Embryonic facial prominence (tissue), 1 donor: ENCODE results near the gene PRND.
"Not testable (repeated sequence)": the region's sequence is repeated elsewhere in the genome, so short reads cannot be mapped to it uniquely, and the experiment has no call there.

Experiments used
- DNase-seq: peaks from one replicate; pipeline ENCODE4 v3.0.0-alpha.2; 2016; ENCODE audit errors: extremely low spot score

PRND gene

DNA sequence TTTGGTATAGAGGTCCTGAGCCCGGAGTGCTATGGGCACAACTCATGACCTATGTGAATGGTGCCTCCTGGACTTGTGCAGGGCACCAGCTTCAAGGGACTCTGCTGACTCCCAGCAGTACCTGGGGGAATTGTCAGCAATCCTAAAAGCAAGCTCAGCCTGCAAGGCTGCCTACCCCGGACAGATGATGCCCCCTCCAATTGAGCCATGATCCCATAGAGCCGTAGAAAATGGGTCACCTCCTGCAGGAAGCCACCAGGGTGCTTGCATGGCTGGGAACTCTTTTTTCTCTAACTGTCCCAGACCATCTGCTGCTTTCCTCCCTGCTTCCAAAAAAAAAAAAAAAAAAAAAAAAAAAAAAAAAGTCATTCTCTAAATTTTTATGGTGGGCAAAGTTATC lies 12.9 kb upstream of the PRND start:
- DNase-seq, result no peak

DNA sequence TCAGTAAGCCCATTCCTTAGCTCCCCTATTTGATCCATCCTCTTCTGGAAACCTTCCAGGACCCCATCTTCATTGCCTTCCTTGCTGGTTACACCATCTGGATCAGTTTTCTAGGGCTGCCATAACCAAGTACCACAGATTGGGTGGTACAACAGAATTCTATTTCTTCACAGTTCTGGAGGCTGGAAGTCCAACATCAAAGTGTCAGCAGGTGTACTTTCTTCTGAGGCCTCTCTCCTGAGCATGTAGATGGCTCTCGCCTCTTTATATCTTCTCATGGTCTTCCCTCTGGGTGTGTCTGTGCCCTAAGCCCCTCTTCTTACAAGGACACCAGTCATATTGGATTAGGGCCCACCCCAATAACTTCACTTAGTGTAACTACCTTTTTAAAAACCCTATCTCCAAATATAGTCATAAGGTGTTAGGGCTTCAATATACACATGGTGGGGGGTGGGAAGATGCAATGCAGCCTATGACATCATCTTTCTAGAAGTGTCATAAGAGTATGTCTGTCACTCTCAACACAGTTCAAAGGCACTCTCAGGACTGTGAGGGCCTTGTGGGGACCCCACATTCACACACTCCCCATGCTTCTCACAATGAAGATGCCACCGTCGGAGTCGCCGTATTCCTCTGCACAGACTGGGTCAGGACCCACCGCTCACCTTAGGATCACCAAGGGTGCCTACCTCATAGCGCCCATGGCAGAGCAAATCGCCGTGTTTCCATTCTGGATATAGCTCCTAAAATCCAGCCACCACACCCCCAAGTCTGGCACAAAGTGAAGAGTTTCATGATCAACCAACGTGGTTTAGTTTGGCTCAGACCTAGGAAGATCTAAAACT lies 12.2 kb upstream of the PRND start:
- DNase-seq, result no peak

DNA sequence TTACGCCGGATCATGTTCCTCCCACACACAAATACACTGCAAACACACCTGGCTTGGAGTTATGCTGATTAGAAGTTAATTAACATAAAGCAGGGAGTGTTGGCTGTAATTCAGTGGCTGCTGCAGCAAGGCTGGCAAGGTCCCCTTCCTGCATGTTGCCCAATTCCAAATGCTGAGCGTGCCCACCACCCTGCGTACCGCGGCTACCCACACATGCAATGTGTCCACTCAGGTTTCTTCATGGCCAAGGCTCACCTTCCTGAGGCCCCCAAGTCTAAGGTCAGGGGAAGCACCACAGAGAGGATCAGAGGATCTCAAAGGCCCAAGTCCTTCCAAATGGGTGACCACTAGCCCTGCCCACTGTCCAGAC lies 11.6 kb upstream of the PRND start:
- DNase-seq, result no peak

DNA sequence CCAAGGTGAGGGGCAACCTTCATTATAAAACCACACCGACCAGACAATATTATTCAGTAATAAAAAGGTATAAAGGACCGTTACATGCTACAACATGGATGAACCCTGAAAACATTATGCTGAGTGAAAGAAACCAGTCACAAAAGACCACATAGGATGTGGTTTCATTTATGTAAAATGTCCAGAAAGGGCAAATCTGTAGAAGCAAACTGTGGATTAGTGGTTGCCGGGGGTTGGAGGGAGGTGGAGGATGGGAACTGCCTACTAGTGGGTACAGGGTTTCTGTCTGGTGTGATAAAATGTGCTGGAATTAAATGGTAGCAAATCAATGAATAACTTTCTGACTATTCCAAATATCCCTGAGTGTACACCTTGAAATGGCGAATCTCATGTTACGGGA lies 10.2 kb upstream of the PRND start:
- no peak for DNase-seq

DNA sequence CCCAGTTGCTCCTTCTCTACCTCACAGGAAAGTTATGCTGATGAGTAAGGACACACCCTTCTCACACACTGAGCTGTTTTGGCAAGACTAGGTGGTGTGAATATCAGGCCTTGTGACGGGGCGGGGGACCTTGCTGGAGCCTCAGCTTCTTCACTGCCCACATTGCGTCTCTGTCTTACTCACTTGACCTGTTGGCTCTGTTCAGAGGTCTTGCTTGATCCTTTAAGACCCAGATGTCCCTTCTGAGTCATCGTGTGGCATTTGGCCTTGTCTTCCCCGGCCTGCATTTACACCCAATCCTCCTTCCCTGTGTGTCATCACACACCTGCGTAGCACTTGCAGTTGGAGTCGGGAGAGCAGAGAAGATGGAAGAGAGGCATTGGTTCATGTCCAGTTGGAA lies 8.3 kb upstream of the PRND start:
- DNase-seq, result no peak

DNA sequence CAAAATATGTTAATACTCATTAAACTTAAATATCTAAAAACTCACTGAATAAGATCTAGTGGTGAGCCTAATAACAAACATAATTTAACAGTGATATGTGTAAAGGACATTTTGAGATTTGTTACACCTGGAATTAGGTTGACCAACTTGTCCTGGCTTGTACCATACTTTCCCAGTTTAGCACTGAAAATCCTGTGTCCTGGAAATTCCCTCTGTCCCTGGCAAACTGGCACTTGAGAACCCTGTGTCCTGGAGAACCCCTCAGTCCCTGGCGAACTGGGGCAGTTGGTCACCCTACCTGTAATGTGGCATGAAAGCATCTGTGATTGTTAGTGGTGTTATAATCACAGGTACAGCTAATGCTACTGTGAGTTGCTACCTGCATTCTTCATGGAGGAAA lies 6.9 kb upstream of the PRND start:
- no peak for DNase-seq

DNA sequence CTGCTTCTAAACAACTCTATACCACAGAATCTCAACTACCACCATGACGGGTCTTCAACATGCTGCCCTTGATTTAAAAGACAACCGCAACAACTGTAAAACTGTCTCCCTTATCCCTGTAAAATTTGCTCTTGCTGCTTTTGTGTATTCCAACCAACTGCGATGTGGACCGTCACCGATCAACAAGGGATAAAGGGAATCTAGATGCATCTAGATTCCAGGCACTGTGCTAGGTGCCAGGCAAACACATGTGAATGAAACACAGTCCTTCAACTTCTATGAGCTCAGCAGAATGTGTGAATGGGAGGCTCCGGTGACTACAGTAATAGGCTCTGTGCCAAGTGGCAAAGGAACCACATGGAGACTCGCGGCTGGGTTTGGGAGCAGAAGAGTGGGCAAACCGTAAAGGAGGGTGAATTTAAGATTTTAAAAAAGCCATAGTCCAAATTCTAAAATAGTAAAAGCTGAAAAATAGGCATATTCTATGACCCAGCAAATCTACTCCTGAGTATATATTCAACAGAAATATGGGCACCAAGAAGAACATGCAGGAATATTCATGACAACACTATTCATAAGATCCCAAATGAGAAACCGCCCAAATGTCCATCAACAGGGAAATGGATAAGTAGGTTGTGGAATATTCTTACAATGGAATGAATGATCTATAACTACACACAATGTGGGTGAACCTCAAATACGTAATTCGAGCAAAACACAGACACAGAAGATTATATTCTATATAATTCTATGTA lies 3.7 kb upstream of the PRND start:
- DNase-seq, result no peak

DNA sequence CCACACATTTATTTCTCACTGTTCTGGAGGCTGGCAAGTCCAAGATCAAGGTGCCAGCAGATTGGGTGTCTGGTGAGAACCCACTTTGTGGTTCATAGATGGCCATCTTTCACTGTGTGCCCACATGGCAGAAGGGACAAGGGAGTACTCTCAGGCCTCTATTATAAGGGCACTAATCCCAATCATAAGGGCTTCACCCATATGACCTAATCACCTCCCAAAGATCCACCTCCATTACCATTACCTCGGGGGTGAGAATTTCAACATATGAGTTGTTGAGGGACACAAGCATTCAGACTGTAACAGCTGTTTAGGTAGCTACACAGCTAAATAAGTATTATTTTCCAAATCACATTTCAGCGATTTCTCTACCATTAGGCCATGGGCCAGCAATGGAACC lies 2.5 kb upstream of the PRND start:
- DNase-seq, result no peak

DNA sequence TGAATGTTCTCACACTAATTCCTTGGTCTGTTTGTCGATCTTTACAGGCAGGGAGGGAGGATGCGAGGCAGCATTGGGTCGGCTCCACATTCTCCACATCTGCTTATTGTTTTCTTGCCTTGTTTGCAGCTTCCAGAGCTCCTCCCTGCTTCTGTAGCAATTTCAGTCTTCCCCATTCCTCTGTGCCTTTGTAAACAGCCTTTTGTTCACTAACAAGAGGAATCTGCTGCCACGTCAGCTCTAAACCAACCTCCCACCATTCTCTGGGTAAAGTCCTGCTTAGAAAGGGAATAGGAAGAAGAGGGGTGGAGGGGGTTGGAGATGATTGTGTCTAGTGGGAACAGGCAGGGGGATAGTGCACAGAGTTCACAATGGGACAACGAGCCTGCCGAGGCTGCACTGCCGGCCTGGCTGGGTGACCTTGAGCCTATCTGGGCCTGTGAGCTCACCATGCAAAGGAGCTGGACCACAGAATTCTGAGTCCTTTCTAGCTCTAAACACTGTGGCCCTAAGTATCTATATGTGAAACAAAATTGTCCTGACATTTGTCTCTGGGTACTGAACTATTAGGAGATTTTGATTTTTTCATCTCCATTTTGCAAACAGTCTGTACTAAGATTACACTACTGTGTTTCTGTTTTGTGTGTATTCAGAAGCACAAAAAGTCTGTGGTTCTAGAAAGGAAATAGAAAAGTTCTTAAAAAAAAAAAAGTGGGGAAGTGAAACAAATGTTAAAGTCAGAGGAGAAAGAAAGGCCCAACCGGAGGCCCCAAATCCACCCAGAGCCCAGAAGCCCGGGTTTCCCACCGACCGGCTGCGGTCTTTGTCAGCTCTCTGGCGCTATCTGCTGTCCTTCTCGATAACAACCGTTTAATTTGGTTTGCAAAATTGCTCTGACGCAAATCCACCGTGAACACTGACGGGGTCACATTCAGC lies 1.4 kb upstream of the PRND start:
- peak; percentile 52 for DNase-seq

DNA sequence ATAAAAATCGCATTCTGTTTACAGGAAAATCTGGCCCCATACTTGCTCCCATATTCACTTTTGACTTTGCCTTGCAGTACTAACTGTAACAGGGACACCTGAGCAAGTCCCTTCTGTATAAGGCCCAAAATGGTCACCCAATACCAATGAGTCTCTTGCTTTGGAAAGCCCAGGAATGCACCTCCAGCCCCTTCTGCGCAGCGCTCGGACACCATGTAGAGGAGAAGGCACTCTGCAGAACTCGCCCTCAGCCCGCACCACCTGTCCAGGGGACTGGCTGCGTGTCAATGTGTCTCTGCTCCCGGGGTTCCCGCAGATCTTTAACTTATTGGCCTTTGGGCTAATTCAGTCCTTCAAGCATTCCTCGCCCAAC lies 746 bp upstream of the PRND start:
- DNase-seq, result no peak

DNA sequence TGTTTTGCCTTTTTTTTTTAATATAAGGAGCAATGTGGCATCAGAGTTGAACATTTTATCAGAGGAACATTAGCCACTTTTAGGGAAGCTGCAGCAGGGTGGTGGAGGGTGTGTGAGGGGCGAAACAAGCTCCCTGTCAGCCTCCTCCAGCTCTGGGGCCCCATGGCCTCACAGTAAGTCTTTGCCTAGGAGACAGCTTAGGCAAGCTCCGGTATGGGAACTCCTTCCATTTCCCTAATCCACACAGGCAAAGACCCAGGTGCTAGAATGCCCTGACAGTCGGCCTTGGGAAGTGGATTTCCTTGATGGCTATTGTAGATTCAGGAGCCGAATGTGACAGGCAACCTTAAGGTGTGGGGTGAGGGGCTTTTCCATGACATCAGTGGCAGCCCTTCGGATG lies 862 bp downstream of the PRND start:
- DNase-seq, result no peak

DNA sequence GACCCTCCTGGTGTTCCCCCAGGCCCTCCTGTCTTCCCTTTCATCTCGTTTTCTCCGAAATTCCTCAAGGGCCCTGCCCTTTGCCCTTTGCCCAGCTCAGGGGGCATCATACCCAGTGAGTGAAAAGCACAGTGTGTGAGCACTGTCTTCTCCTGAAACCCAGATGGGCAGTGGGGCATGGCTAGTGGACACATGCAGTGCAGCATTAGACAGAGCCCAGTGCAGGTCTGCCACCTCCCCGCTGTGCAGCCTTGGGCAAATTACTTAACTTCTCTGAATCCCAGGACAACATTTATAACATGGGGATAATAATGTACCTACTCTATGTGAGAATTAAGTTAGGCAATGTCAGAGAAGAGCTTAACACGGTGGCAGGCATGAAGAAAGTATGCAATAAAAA lies 1.3 kb downstream of the PRND start:
- no peak for DNase-seq

DNA sequence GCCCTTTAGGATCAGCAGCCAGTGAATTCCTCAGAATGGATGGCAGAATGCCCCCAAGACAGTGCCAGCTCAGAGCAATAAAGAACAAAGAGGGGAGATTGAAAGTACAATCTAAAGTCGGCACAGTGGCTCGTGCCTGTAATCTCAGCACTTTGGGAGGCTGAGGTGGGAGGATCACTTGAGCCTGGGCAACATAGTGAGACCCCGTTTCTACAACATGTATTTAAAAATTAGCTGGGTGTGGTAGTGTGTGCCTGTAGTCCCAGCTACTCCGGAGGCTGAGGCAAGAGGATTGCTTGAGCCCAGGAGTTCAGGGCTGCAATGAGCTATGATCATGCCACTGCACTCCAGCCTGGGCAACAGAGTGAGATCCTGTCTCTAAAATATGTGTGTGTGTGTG lies 1.8 kb downstream of the PRND start:
- not testable (repeated sequence) for DNase-seq

DNA sequence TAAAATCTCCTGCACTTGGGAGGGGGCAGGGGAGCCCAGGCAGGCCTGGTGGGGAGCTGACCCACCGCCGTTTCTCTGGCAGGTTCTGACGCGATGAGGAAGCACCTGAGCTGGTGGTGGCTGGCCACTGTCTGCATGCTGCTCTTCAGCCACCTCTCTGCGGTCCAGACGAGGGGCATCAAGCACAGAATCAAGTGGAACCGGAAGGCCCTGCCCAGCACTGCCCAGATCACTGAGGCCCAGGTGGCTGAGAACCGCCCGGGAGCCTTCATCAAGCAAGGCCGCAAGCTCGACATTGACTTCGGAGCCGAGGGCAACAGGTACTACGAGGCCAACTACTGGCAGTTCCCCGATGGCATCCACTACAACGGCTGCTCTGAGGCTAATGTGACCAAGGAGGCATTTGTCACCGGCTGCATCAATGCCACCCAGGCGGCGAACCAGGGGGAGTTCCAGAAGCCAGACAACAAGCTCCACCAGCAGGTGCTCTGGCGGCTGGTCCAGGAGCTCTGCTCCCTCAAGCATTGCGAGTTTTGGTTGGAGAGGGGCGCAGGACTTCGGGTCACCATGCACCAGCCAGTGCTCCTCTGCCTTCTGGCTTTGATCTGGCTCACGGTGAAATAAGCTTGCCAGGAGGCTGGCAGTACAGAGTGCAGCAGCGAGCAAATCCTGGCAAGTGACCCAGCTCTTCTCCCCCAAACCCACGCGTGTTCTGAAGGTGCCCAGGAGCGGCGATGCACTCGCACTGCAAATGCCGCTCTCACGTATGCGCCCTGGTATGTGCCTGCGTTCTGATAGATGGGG lies 3.0 kb downstream of the PRND start:
- DNase-seq, result no peak

DNA sequence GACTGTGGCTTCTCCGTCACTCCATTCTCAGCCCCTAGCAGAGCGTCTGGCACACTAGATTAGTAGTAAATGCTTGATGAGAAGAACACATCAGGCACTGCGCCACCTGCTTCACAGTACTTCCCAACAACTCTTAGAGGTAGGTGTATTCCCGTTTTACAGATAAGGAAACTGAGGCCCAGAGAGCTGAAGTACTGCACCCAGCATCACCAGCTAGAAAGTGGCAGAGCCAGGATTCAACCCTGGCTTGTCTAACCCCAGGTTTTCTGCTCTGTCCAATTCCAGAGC lies 3.5 kb downstream of the PRND start:
- DNase-seq, result no peak

DNA sequence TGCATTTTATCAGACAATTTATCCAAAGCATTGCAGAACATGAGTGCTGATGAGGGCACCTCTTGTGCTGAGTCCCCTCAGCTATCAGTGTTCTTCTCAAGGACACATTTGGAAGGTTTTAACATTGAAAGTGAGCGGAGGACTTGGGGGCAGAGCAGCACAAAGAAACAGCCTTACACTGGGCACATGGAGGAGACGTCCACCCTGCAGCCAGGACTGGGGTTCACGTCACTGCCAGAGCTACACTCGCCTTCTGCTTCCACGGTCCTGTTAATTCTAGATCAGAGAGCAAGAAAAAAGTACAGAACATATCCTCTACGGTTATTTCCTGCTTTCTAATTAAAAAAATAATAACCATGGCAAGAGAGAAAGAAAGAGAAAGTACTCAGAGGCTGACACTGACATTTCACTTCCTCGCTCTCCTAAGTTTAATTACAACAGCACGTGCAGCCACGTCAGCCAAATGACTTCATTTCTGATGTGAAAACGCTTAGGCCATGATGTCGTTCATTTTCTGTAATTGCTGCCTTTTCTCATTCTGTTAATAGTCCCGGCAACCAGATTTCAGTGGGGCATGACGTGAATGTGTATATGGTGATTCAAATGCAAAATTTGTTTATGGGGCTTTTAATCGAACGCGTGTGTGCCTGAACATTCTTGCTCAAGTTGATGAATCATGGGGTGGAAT lies 5.1 kb downstream of the PRND start:
- DNase-seq, result no peak

DNA sequence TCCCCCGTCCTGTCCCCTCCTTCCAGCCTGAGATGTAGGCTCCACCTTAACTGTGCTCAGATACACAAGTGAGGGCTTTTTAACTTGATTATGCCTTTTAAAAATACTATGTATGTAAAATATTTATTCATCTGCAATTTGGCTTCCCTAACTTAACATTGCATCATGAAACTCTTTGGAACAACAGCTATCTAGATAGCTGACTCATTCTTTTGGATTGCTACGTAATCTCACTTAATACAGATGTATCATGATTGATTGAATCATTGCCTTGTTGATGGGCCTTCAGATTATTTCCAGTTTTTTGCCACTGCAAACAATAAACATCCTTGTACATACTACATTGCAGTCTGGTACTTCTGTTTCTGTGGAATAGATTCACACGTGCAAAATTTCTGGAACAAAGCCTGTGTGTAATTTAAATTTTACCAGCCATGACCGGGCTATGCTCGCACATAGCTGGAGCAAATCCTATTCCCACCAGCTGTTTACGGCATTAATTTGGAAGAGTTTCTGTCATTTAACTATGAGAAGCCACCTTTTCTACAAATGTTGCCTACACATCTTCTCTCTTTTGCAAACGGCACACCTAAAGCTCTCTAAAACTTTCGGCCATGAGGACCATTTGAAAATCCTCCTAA lies 6.5 kb downstream of the PRND start:
- DNase-seq, result no peak

DNA sequence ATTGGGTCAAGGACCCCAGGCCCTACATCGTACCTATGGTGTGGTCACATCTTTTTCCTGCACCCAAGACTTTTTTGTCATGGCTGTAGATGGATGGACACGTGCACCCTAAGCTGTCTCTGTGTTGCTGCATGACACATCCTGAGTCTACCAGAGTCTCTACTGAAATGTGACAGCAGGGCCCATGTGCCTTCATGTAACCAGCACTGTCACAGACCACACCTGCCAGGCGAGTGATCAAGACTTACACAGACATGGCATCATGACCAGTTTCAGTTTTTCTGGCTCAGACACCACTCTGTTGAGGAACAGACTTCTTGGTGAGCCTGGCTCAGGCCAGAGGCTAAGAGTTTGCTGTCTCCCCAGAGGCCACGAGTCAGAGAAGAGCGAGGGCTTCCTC lies 7.6 kb downstream of the PRND start:
- no peak for DNase-seq

DNA sequence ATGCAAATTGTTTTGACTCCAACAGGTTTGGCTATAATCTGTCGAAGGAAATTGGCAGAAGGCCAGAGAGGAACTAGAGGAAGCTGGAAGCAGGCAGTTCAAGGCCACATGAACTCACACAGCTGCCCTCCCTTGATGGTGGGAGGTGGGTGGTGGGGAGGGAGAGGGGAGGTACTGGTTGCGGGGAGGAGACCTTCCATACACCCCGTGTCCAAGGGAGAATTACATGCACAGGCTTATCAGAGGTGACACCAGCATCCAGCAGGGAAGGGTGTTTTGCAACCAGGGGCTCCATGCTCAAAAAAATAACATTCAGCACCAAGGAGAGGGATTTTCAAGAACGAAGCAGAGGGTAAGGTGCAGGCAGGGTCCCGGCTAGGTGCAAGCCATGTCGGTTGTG lies 9.1 kb downstream of the PRND start:
- DNase-seq, result no peak

DNA sequence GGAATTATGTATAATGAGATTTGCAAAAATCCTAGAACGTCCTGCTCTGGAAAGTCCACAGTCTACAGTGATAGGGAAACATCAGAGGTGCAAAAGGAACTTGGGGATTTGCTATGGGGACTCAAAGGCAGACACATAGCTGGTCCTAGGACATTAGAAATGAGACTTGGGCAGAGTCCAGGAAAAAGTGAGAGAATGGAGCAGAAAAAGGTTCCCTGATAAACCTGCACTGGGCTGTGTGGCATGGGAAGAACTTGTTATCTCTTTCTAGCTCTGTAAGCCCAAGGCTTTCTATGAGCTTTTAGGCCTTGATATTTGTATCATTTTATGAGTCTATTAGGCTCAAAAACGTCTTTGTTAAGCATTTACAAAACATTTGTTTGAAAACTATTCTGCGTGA lies 15.2 kb downstream of the PRND start:
- DNase-seq, result no peak
